Caco-2 (cell line): ENCODE data around the gene STK36. TPM values are rescaled to one million over a fixed set of nuclear protein-coding genes. Genes with fewer than 3 reads are reported as not detected.

Source experiments
- BruUV-seq: library from RNA; stranded (reverse); fragments of 400-500 nt; replicated peaks from 2 replicates; lab custom pipeline; 2021; lab: Mats Ljungman, UMichigan
- CTCF ChIA-PET: fragments of 300-600 bp; sonication (Branson Sonifier 250); formaldehyde crosslinking; loops from one replicate; lab custom pipeline; 2022; ENCODE audit warnings: antibody characterized with exemption; lab: Charles Lee
- POLR2A ChIA-PET: fragments of 300-600 bp; sonication (Branson Sonifier 250); formaldehyde crosslinking; loops from one replicate; lab custom pipeline; 2022; ENCODE audit warnings: antibody characterized with exemption; lab: Charles Lee
- DNase-seq, 2 experiments: peaks; one replicate each; pipeline versions ENCODE4 v3.0.0 to v3.0.0-alpha.2; 2020 to 2022
- H3K27me3 ChIP-seq: replicated peaks from 2 replicates; pipeline ENCODE4 v1.6.0; 2011; ENCODE audit warnings: low read length; ENCODE audit not compliant: control insufficient read depth, insufficient read depth
- H3K36me3 ChIP-seq: 2 replicates; pipeline ENCODE4 v1.5.1; 2011; ENCODE audit warnings: low read length; ENCODE audit not compliant: control insufficient read depth, insufficient read depth
- H3K4me1 ChIP-seq: fragments of 250-450 bp; sonication (Bioruptor Pico); 2 replicates; pipeline ENCODE4 v1.5.1; 2020; ENCODE audit warnings: mild to moderate bottlenecking
- H3K4me3 ChIP-seq: 2 replicates; pipeline ENCODE4 v1.5.1; 2011; ENCODE audit warnings: low read depth, mild to moderate bottlenecking, control low read depth, low read length
- H3K9me3 ChIP-seq: fragments of 250-450 bp; sonication (Bioruptor Pico); 2 replicates; pipeline ENCODE4 v1.5.1; 2020; ENCODE audit warnings: mild to moderate bottlenecking, moderate library complexity
- H3K27ac Mint-ChIP-seq: one replicate; pipeline ENCODE4 v1.8.0; 2022; ENCODE audit warnings: mixed read lengths; ENCODE audit not compliant: unreplicated experiment
- H3K27me3 Mint-ChIP-seq: one replicate; pipeline ENCODE4 v1.8.0; 2022; ENCODE audit warnings: mixed read lengths; ENCODE audit not compliant: insufficient read depth, unreplicated experiment
- H3K36me3 Mint-ChIP-seq: one replicate; pipeline ENCODE4 v1.8.0; 2022; ENCODE audit warnings: mild to moderate bottlenecking, mixed read lengths; ENCODE audit not compliant: insufficient read depth, unreplicated experiment
- H3K4me1 Mint-ChIP-seq: one replicate; pipeline ENCODE4 v1.8.0; 2022; ENCODE audit warnings: low read depth, mixed read lengths; ENCODE audit not compliant: unreplicated experiment
- H3K4me3 Mint-ChIP-seq: one replicate; pipeline ENCODE4 v1.8.0; 2022; ENCODE audit warnings: mild to moderate bottlenecking, moderate library complexity, mixed read lengths; ENCODE audit not compliant: unreplicated experiment
- H3K9me3 Mint-ChIP-seq: one replicate; pipeline ENCODE4 v1.8.0; 2022; ENCODE audit warnings: mixed read lengths; ENCODE audit not compliant: unreplicated experiment
- intact Hi-C: fragments of 100-400 bp; cut with micrococcal nuclease; formaldehyde crosslinking; loops from one replicate; pipeline ENCODE4 v1.10.0; 2022; ENCODE audit not compliant: unreplicated experiment
- total RNA-seq: library from RNA; stranded (reverse); gene quantifications from 2 replicates; pipeline ENCODE4 v1.2.3, GENCODE V29; 2022
- TF ChIP-seq, protein P1 (sequence below), 2 experiments: fragments of 200-600 bp in 1 of 2; IDR thresholded peaks; 1 replicate in 1 of 2; 2 replicates in 1 of 2; pipeline versions ENCODE4 v1.5.1 to v1.8.0; 2011 to 2022; ENCODE audit warnings: antibody characterized with exemption in 1 of 2, control low read depth in 1 of 2, inconsistent platforms in 1 of 2, low read depth in 1 of 2, low read length in 1 of 2, mild to moderate bottlenecking in 1 of 2, moderate library complexity in 1 of 2; ENCODE audit not compliant: insufficient read depth in 1 of 2, severe bottlenecking in 1 of 2, unreplicated experiment in 1 of 2

The STK36 gene
- total RNA-seq, 1 experiment from 2014 or later: 44.1 TPM

DNA sequence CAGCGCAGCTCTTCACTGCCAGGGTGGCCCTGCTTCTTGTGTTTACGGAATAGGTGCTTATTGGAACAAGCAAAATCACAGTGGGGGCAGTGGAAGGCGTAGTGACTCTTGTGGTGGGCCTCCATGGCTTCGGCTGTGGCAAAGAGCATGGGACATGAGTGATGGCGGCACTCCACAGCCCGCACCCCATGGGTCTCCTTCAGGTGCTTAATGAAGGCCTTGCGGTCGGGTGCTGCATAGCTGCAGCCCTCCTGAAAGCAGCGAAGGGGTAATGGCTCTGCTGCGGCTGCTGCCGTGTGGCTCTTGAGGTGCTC, 23.1 kb upstream of the STK36 start:
- H3K4me1 ChIP-seq: no peaks in the 10 kb centered on the region
- H3K27me3 ChIP-seq: no peaks in the 10 kb centered on the region
- H3K9me3 ChIP-seq: no peaks in the 10 kb centered on the region
- no peak overlapping the region for H3K4me3 ChIP-seq
- DNase-seq: no peak
- Mint-ChIP-seq H3K9me3 (no peaks in the 10 kb centered on the region), H3K36me3 (peaks cover 70% of the 10 kb centered on the region), H3K27ac (no peak overlapping the region), H3K4me3 (no peak overlapping the region), H3K27me3 (no peaks in the 10 kb centered on the region), H3K4me1 (no peaks in the 10 kb centered on the region)
- TF ChIP-seq, protein P1, sequence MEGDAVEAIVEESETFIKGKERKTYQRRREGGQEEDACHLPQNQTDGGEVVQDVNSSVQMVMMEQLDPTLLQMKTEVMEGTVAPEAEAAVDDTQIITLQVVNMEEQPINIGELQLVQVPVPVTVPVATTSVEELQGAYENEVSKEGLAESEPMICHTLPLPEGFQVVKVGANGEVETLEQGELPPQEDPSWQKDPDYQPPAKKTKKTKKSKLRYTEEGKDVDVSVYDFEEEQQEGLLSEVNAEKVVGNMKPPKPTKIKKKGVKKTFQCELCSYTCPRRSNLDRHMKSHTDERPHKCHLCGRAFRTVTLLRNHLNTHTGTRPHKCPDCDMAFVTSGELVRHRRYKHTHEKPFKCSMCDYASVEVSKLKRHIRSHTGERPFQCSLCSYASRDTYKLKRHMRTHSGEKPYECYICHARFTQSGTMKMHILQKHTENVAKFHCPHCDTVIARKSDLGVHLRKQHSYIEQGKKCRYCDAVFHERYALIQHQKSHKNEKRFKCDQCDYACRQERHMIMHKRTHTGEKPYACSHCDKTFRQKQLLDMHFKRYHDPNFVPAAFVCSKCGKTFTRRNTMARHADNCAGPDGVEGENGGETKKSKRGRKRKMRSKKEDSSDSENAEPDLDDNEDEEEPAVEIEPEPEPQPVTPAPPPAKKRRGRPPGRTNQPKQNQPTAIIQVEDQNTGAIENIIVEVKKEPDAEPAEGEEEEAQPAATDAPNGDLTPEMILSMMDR (IDR thresholded peaks at IDR 0.05; ENCODE audit: insufficient read depth in 1 of 2, low read depth in 1 of 2, low read length in 1 of 2, severe bottlenecking in 1 of 2, unreplicated experiment in 1 of 2): no peak
- intact Hi-C loops: loop anchor here (1.0 to 10.0 kb wide), 2 partner anchors 242 to 374 kb away; partner anchors contain the start of genes AAMP and PNKD
- H3K36me3 ChIP-seq: peaks cover 6% of the 10 kb centered on the region
- POLR2A ChIA-PET: no interaction called here
- BruUV-seq: no TSS peak
- CTCF ChIA-PET: no interaction called here

DNA sequence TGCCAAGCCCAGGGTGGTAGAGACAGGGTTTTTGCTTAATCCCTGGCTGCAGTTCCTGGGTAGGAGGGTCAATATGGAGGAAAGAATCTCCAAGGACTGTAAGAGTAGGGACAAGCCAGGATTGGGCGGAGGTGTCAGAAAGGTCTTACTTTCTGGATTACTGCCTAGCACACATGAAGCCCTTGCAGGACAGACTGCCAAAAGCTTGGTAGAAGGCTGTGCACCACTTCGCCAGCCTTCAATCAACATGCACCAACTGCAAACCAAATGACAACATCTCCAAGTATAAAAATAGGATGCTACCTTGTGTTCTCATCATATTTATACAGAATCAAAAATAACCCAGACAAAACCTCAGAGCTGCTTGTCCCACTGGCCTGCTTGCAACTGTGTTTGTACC, 16.1 kb upstream of the STK36 start:
- Mint-ChIP-seq H3K27me3 (no peaks in the 10 kb centered on the region), H3K4me3 (no peak overlapping the region), H3K9me3 (no peaks in the 10 kb centered on the region), H3K4me1 (peaks cover 9% of the 10 kb centered on the region), H3K27ac (no peak overlapping the region), H3K36me3 (peaks cover 69% of the 10 kb centered on the region)
- H3K36me3 ChIP-seq: no peaks in the 10 kb centered on the region; the same call in none of the 2 replicates
- no peak overlapping the region for H3K4me3 ChIP-seq
- no peak for DNase-seq
- peaks cover 6% of the 10 kb centered on the region; the same call in 1 of the 2 replicates for H3K4me1 ChIP-seq
- H3K27me3 ChIP-seq: no peaks in the 10 kb centered on the region
- BruUV-seq: no TSS peak
- no peaks in the 10 kb centered on the region for H3K9me3 ChIP-seq
- intact Hi-C loops: no loop called here
- POLR2A ChIA-PET: no interaction called here
- TF ChIP-seq, protein P1 (IDR thresholded peaks at IDR 0.05; ENCODE audit: insufficient read depth in 1 of 2, low read depth in 1 of 2, low read length in 1 of 2, severe bottlenecking in 1 of 2, unreplicated experiment in 1 of 2): no peak
- CTCF ChIA-PET: no interaction called here

DNA sequence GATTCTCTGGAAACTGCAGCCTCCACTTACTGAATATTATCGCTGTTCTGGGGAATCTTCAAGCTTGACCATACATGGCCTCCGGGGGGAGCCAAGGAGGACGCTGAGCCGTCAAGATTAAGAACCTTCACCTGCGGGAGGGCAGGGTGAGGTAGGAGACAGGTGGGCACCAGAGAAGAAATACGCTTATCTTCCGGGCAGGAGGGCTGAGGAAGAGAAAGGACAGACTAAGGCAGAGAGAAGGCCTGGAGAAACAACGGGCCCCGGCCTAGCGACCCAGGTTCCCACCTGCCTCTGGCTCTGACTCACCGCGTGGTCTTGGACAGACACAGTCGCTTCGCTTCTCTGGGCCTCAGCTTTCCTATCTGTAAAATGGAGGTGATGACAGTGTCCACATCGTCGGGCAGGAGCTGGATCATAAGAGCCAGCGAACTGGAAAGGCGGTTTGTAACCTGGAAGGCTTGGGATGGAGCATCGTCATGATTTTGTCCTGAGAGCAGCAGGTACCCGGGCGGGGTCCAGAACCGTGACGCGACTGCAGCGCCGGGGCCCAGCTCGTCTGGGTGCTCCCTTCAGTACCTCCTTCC, 13.1 kb upstream of the STK36 start:
- H3K36me3 Mint-ChIP-seq: peaks cover 71% of the 10 kb centered on the region
- H3K27me3 ChIP-seq: no peaks in the 10 kb centered on the region
- peak overlapping the region; percentile 95 for H3K4me3 Mint-ChIP-seq
- POLR2A ChIA-PET: interaction anchor here (0.6 to 2.3 kb wide), 5 partner anchors 13 to 240 kb away, joined by 4 to 43 read pairs (median 8); partner anchors contain the start of genes RNF25, STK36, VIL1 and WNT6
- peak overlapping the region; percentile 80 for H3K4me3 ChIP-seq
- TF ChIP-seq, protein P1 (IDR thresholded peaks at IDR 0.05; ENCODE audit: insufficient read depth in 1 of 2, low read depth in 1 of 2, low read length in 1 of 2, severe bottlenecking in 1 of 2, unreplicated experiment in 1 of 2): peak; percentile 67 to 84
- H3K36me3 ChIP-seq: peaks cover 4% of the 10 kb centered on the region
- H3K9me3 ChIP-seq: no peaks in the 10 kb centered on the region
- no peaks in the 10 kb centered on the region for H3K9me3 Mint-ChIP-seq
- DNase-seq: peak; percentile 82
- CTCF ChIA-PET: interaction anchor here (0.6 to 3.6 kb wide), 12 partner anchors 8 to 729 kb away, joined by 3 to 77 read pairs (median 8); partner anchors contain the start of genes DNPEP, RNF25, STK36 and TTLL4
- peaks cover 9% of the 10 kb centered on the region for H3K4me1 Mint-ChIP-seq
- BruUV-seq: TSS peak; percentile 76
- peak overlapping the region; percentile 85 for H3K27ac Mint-ChIP-seq
- intact Hi-C loops: loop anchor here (1.0 kb wide), 5 partner anchors 14 to 189 kb away; partner anchors contain the start of genes CNOT9, RNF25, STK36 and TTLL4
- H3K27me3 Mint-ChIP-seq: no peaks in the 10 kb centered on the region
- H3K4me1 ChIP-seq: peaks cover 6% of the 10 kb centered on the region; the same call in 1 of the 2 replicates
